ENCODE data around the gene TDRD3. TPM values are rescaled to one million over a fixed set of nuclear protein-coding genes. Genes with fewer than 3 reads are reported as not detected.

TDRD3 gene
- total and polyA plus RNA-seq, 2 donors (not counting 1 experiment from before 2014, with no cell fraction given): 10.5 to 18.8 TPM

DNA sequence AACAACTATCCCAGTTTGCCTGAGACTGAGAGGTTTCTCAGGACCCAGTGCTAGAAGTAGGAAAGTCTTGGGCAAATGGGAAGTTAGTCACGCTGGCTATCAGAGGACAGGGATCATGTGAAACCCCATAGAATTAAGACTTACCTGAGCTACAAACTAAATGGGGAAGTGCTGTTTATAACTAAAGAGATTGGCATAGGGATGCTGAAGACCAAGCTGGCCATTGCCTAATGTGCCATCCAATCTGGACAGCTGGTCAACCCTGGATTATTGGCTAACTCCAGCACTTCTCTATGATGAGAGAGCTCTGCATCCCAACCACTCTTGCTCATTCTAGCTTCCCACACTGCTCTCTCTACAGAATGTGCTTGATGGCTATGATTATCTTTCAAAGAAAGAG is 216.1 kb downstream of the TDRD3 start:
- DNase-seq (ENCODE audit: low read depth in 2 of 2): no peak
- no peaks in the 10 kb centered on the region for H4K20me1 ChIP-seq (ENCODE audit: control insufficient read depth, extremely low read depth, insufficient read depth, low read length)
- H3K9ac ChIP-seq (ENCODE audit: insufficient read depth, low read length): no peak overlapping the region
- H3K9me3 ChIP-seq (ENCODE audit: control insufficient read depth, insufficient read depth, low read depth, low read length): no peaks in the 10 kb centered on the region
- no peak overlapping the region for H2AFZ ChIP-seq (ENCODE audit: low read length)
- TF ChIP-seq EZH2 (IDR thresholded peaks at IDR 0.05; ENCODE audit: low read length, missing control alignments): no peak
- TF ChIP-seq, protein P1, sequence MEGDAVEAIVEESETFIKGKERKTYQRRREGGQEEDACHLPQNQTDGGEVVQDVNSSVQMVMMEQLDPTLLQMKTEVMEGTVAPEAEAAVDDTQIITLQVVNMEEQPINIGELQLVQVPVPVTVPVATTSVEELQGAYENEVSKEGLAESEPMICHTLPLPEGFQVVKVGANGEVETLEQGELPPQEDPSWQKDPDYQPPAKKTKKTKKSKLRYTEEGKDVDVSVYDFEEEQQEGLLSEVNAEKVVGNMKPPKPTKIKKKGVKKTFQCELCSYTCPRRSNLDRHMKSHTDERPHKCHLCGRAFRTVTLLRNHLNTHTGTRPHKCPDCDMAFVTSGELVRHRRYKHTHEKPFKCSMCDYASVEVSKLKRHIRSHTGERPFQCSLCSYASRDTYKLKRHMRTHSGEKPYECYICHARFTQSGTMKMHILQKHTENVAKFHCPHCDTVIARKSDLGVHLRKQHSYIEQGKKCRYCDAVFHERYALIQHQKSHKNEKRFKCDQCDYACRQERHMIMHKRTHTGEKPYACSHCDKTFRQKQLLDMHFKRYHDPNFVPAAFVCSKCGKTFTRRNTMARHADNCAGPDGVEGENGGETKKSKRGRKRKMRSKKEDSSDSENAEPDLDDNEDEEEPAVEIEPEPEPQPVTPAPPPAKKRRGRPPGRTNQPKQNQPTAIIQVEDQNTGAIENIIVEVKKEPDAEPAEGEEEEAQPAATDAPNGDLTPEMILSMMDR (conservative IDR thresholded peaks at IDR 0.05 in 1 of 2, IDR thresholded peaks at IDR 0.05 in 1 of 2; ENCODE audit: low read depth in 1 of 2, low read length in 2 of 2): no peak
- H3K36me3 ChIP-seq (ENCODE audit: control insufficient read depth, insufficient read depth, low read length): no peaks in the 10 kb centered on the region
- H3K4me3 ChIP-seq (replicated peaks in 1 of 4; ENCODE audit: control extremely low read depth in 1 of 4, insufficient read depth in 1 of 4, low read depth in 3 of 4, low read length in 4 of 4): no peak overlapping the region
- H3K27ac ChIP-seq (ENCODE audit: insufficient read depth, low read length): no peak overlapping the region
- no peaks in the 10 kb centered on the region for H3K4me1 ChIP-seq (ENCODE audit: control insufficient read depth, extremely low read depth, insufficient read depth, low read length)
- H3K4me2 ChIP-seq (ENCODE audit: extremely low read depth, insufficient read depth, low read length): no peak overlapping the region
- no peaks in the 10 kb centered on the region for H3K79me2 ChIP-seq (ENCODE audit: control insufficient read depth, insufficient read depth, low read length)
- peaks cover 2% of the 10 kb centered on the region for H3K27me3 ChIP-seq (ENCODE audit: control insufficient read depth, insufficient read depth, low read length)

DNA sequence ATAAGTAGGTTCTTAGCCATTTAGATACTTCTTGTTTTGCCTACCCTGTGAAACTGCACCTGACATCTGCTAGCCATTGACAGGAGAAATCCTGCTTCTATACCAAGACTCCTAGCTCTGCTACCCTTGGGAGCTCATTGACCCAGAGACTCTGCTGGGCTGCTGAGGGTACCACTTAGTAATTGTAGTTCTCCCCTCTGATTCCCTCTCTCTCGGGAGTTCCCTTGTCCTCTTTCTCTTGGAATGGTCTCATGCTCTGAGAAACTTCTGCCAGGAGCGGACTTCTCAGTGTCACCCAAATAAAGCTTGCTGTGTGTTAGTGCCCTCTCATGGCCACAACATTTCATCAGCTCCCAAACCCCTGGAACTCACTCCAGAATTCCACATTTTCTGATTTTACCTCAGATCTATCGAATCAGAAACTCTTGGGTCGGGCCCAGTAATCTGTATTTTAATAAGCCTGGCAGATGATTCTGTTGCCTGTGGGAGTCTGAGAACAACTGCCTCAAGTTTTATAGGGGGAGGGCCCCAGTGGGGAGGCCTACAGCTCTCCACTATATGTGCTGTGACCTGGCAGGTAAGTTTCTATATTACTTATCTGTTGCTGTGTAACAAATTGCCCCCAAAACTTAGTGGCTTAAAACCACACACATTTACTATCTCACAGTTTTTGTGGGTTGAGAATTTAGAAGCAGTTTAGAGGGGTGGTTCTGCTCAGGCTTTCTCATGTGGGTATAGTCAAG is 221.1 kb downstream of the TDRD3 start:
- no peak overlapping the region for H3K27ac ChIP-seq (ENCODE audit: insufficient read depth, low read length)
- DNase-seq (ENCODE audit: low read depth in 2 of 2): peak; percentile 13 to 41
- no peaks in the 10 kb centered on the region for H3K4me1 ChIP-seq (ENCODE audit: control insufficient read depth, extremely low read depth, insufficient read depth, low read length)
- H3K4me3 ChIP-seq (replicated peaks in 1 of 4; ENCODE audit: control extremely low read depth in 1 of 4, insufficient read depth in 1 of 4, low read depth in 3 of 4, low read length in 4 of 4): no peak overlapping the region
- no peak overlapping the region for H3K4me2 ChIP-seq (ENCODE audit: extremely low read depth, insufficient read depth, low read length)
- H3K9ac ChIP-seq (ENCODE audit: insufficient read depth, low read length): no peak overlapping the region
- H3K79me2 ChIP-seq (ENCODE audit: control insufficient read depth, insufficient read depth, low read length): no peaks in the 10 kb centered on the region
- TF ChIP-seq EZH2 (IDR thresholded peaks at IDR 0.05; ENCODE audit: low read length, missing control alignments): no peak
- TF ChIP-seq, protein P1 (conservative IDR thresholded peaks at IDR 0.05 in 1 of 2, IDR thresholded peaks at IDR 0.05 in 1 of 2; ENCODE audit: low read depth in 1 of 2, low read length in 2 of 2): peak; percentile 25 to 77
- no peaks in the 10 kb centered on the region for H3K9me3 ChIP-seq (ENCODE audit: control insufficient read depth, insufficient read depth, low read depth, low read length)
- H3K36me3 ChIP-seq (ENCODE audit: control insufficient read depth, insufficient read depth, low read length): no peaks in the 10 kb centered on the region
- H4K20me1 ChIP-seq (ENCODE audit: control insufficient read depth, extremely low read depth, insufficient read depth, low read length): no peaks in the 10 kb centered on the region
- no peak overlapping the region for H2AFZ ChIP-seq (ENCODE audit: low read length)
- H3K27me3 ChIP-seq (ENCODE audit: control insufficient read depth, insufficient read depth, low read length): peaks cover 2% of the 10 kb centered on the region

DNA sequence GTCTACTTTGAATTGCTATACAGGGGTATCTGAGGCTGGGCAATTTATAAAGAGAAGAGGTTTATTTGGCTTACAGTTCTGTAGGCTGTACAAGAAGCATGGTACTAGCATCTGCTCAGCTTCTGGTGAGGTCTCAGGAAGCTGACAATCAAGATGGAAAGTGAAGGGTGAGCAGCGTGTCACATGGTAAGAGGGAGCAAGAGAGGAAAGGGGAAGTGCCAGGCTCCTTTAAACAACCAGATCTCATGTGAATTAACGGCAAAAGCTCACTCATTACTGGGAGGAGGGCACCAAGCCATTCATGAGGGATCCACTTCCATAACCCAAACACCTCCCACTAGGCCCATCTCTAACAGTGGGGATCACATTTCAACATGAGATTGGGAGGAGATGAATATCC is 222.4 kb downstream of the TDRD3 start:
- H2AFZ ChIP-seq (ENCODE audit: low read length): no peak overlapping the region
- no peaks in the 10 kb centered on the region for H4K20me1 ChIP-seq (ENCODE audit: control insufficient read depth, extremely low read depth, insufficient read depth, low read length)
- TF ChIP-seq, protein P1 (conservative IDR thresholded peaks at IDR 0.05 in 1 of 2, IDR thresholded peaks at IDR 0.05 in 1 of 2; ENCODE audit: low read depth in 1 of 2, low read length in 2 of 2): no peak
- TF ChIP-seq EZH2 (IDR thresholded peaks at IDR 0.05; ENCODE audit: low read length, missing control alignments): no peak

More for the DNA sequence above, 222.4 kb downstream of the TDRD3 start:
- no peaks in the 10 kb centered on the region for H3K9me3 ChIP-seq (ENCODE audit: control insufficient read depth, insufficient read depth, low read depth, low read length)
- no peaks in the 10 kb centered on the region for H3K27me3 ChIP-seq (ENCODE audit: control insufficient read depth, insufficient read depth, low read length)
- no peak for DNase-seq (ENCODE audit: low read depth in 2 of 2)
- H3K27ac ChIP-seq (ENCODE audit: insufficient read depth, low read length): no peak overlapping the region
- H3K4me2 ChIP-seq (ENCODE audit: extremely low read depth, insufficient read depth, low read length): no peak overlapping the region
- H3K36me3 ChIP-seq (ENCODE audit: control insufficient read depth, insufficient read depth, low read length): no peaks in the 10 kb centered on the region
- no peak overlapping the region for H3K4me3 ChIP-seq (replicated peaks in 1 of 4; ENCODE audit: control extremely low read depth in 1 of 4, insufficient read depth in 1 of 4, low read depth in 3 of 4, low read length in 4 of 4)
- no peak overlapping the region for H3K9ac ChIP-seq (ENCODE audit: insufficient read depth, low read length)
- H3K4me1 ChIP-seq (ENCODE audit: control insufficient read depth, extremely low read depth, insufficient read depth, low read length): no peaks in the 10 kb centered on the region
- no peaks in the 10 kb centered on the region for H3K79me2 ChIP-seq (ENCODE audit: control insufficient read depth, insufficient read depth, low read length)

Measured in fibroblast of lung (primary cell).